ENCODE measurements around the gene MSLN. TPM values are rescaled to one million over a fixed set of nuclear protein-coding genes. Genes with fewer than 3 reads are reported as not detected.

Gene MSLN
- polyA plus RNA-seq, 1 donor (not counting 4 experiments of a cell fraction or from before 2014, with no cell fraction given) = 8.5 TPM

GRCh38 chr16:798666-799065 lies 38.1 kb downstream of the MSLN start:
- no peak for TF ChIP-seq EZH2 (IDR thresholded peaks at IDR 0.05; ENCODE audit: low read length)
- no peak for TF ChIP-seq CTCF (optimal IDR thresholded peaks at IDR 0.05 in 1 of 3, IDR thresholded peaks at IDR 0.05 in 1 of 3, conservative IDR thresholded peaks at IDR 0.05 in 1 of 3; ENCODE audit: extremely low read depth in 1 of 3, insufficient read depth in 2 of 3, low read length in 3 of 3)
- no peak for DNase-seq (ENCODE audit: low read depth, low spot score)
- Histone ChIP-seq H3K4me2 (ENCODE audit: control insufficient read depth, extremely low read depth, insufficient read depth, low read depth, low read length) (no peak overlapping the region), H3K36me3 (ENCODE audit: control insufficient read depth in 2 of 2, extremely low read depth in 1 of 2, insufficient read depth in 2 of 2, low read length in 2 of 2) (no peaks in the 10 kb centered on the region), H4K20me1 (ENCODE audit: control insufficient read depth, extremely low read depth, insufficient read depth, low read length) (peaks cover 2% of the 10 kb centered on the region), H3K9me1 (ENCODE audit: control insufficient read depth, extremely low read depth, insufficient read depth, low read length) (no peaks in the 10 kb centered on the region), H3K27me3 (ENCODE audit: control insufficient read depth, extremely low read depth, insufficient read depth, low read length) (peaks cover 44% of the 10 kb centered on the region), H3K27ac (ENCODE audit: control insufficient read depth, insufficient read depth, low read length) (no peak overlapping the region), H3K9me3 (ENCODE audit: control insufficient read depth, low read depth, low read length) (no peaks in the 10 kb centered on the region), H3K4me3 (ENCODE audit: control insufficient read depth in 2 of 3, extremely low read depth in 1 of 3, insufficient read depth in 2 of 3, low read depth in 1 of 3, low read length in 3 of 3) (no peak overlapping the region), H2AFZ (ENCODE audit: control insufficient read depth, low read length) (no peak overlapping the region), H3K4me1 (ENCODE audit: control insufficient read depth, extremely low read depth, insufficient read depth, low read length) (no peaks in the 10 kb centered on the region), H3K79me2 (ENCODE audit: control insufficient read depth, insufficient read depth, low read length) (no peaks in the 10 kb centered on the region), H3K9ac (ENCODE audit: control insufficient read depth, extremely low read depth, insufficient read depth, low read length) (no peak overlapping the region)
- dilution Hi-C loops (cut with MboI; ENCODE audit: extremely low pct_ligation_motif_present, low sequenced_read_pairs) = no loop called here
- no peak for FAIRE-seq

- Histone ChIP-seq H3K9me3 (ENCODE audit: control insufficient read depth, low read depth, low read length) (no peaks in the 10 kb centered on the region), H3K27ac (ENCODE audit: control insufficient read depth, insufficient read depth, low read length) (no peak overlapping the region), H3K4me2 (ENCODE audit: control insufficient read depth, extremely low read depth, insufficient read depth, low read depth, low read length) (no peak overlapping the region), H3K9me1 (ENCODE audit: control insufficient read depth, extremely low read depth, insufficient read depth, low read length) (no peaks in the 10 kb centered on the region), H3K4me1 (ENCODE audit: control insufficient read depth, extremely low read depth, insufficient read depth, low read length) (no peaks in the 10 kb centered on the region), H3K79me2 (ENCODE audit: control insufficient read depth, insufficient read depth, low read length) (no peaks in the 10 kb centered on the region), H3K36me3 (ENCODE audit: control insufficient read depth in 2 of 2, extremely low read depth in 1 of 2, insufficient read depth in 2 of 2, low read length in 2 of 2) (no peaks in the 10 kb centered on the region), H3K27me3 (ENCODE audit: control insufficient read depth, extremely low read depth, insufficient read depth, low read length) (peaks cover 44% of the 10 kb centered on the region), H3K9ac (ENCODE audit: control insufficient read depth, extremely low read depth, insufficient read depth, low read length) (no peak overlapping the region), H3K4me3 (ENCODE audit: control insufficient read depth in 2 of 3, extremely low read depth in 1 of 3, insufficient read depth in 2 of 3, low read depth in 1 of 3, low read length in 3 of 3) (no peak overlapping the region), H4K20me1 (ENCODE audit: control insufficient read depth, extremely low read depth, insufficient read depth, low read length) (peaks cover 2% of the 10 kb centered on the region), H2AFZ (ENCODE audit: control insufficient read depth, low read length) (no peak overlapping the region)
- dilution Hi-C loops (cut with MboI; ENCODE audit: extremely low pct_ligation_motif_present, low sequenced_read_pairs) = no loop called here
- no peak for DNase-seq (ENCODE audit: low read depth, low spot score)
- TF ChIP-seq EZH2 (IDR thresholded peaks at IDR 0.05; ENCODE audit: low read length) = peak; percentile 18
- no peak for TF ChIP-seq CTCF (optimal IDR thresholded peaks at IDR 0.05 in 1 of 3, IDR thresholded peaks at IDR 0.05 in 1 of 3, conservative IDR thresholded peaks at IDR 0.05 in 1 of 3; ENCODE audit: extremely low read depth in 1 of 3, insufficient read depth in 2 of 3, low read length in 3 of 3)
- FAIRE-seq = no peak
Observed at GRCh38 chr16:799111-799947, 38.8 kb downstream of the MSLN start.
